Endothelial cell of umbilical vein (primary cell): Measurements from ENCODE around the gene JADE1. TPM values are rescaled to one million over a fixed set of nuclear protein-coding genes. Genes with fewer than 3 reads are reported as not detected.

Source experiments
- BruUV-seq: library from RNA; stranded (reverse); fragments of 400-500 nt; replicated peaks from 2 replicates; lab custom pipeline; 2021; lab: Mats Ljungman, UMichigan
- CTCF ChIA-PET: fragments of 300-600, 350-600 bp; sonication (Branson Sonifier 250); formaldehyde crosslinking; loops from one replicate; lab custom pipeline; 2021; ENCODE audit warnings: antibody characterized with exemption, inconsistent platforms; lab: Charles Lee
- POLR2A ChIA-PET: fragments of 300-600, 350-600 bp; sonication (Branson Sonifier 250); formaldehyde crosslinking; loops from one replicate; lab custom pipeline; 2021; ENCODE audit warnings: antibody characterized with exemption, inconsistent platforms; lab: Charles Lee
- DNase-seq: peaks from one replicate; pipeline ENCODE4 v3.0.0-alpha.2; 2011; ENCODE audit warnings: low read depth, low spot score
- FAIRE-seq: peaks from 2 replicates; lab custom pipeline; 2011; peaks lifted over from hg19 to GRCh38; lab: Jason Lieb, UNC
- H2AFZ ChIP-seq: 2 replicates; pipeline ENCODE4 v1.6.0; 2012; ENCODE audit warnings: low read depth, low read length, control low read depth, inconsistent platforms
- H3K27ac ChIP-seq: 2 replicates; pipeline ENCODE4 v1.5.1; 2011; ENCODE audit warnings: low read depth, mild to moderate bottlenecking, control low read depth, low read length, moderate library complexity; ENCODE audit not compliant: insufficient read depth
- H3K27me3 ChIP-seq, 2 experiments: 2 replicates each; pipeline versions ENCODE4 v1.6.0 to v1.6.1; 2011; ENCODE audit warnings: low read length in 2 of 2, mixed read lengths in 1 of 2; ENCODE audit not compliant: control insufficient read depth in 2 of 2, insufficient read depth in 2 of 2
- H3K36me3 ChIP-seq, 2 experiments: 2 replicates in 1 of 2; 3 replicates in 1 of 2; pipeline ENCODE4 v1.5.1; 2011; ENCODE audit warnings: low read length in 2 of 2, mild to moderate bottlenecking in 1 of 2, moderate library complexity in 1 of 2; ENCODE audit not compliant: control insufficient read depth in 2 of 2, insufficient read depth in 2 of 2; ENCODE audit errors: extremely low read depth in 1 of 2
- H3K4me1 ChIP-seq: 3 replicates; pipeline ENCODE4 v1.5.1; 2011; ENCODE audit warnings: mild to moderate bottlenecking, low read length; ENCODE audit not compliant: control insufficient read depth, insufficient read depth; ENCODE audit errors: extremely low read depth
- H3K4me2 ChIP-seq: 2 replicates; pipeline ENCODE4 v1.6.1; 2011; ENCODE audit warnings: low read length, control low read depth, mixed read lengths; ENCODE audit not compliant: insufficient read depth
- H3K4me3 ChIP-seq, 3 experiments: fragments of 200-600 bp in 1 of 3; sonication (generic), shearing (Covaris generic) in 1 of 3; replicated peaks in 1 of 3; 2 replicates each; pipeline ENCODE4 v1.5.1; 2011 to 2016; ENCODE audit warnings: control low read depth in 3 of 3, low read length in 3 of 3, mild to moderate bottlenecking in 2 of 3, inconsistent platforms in 1 of 3, low read depth in 1 of 3, moderate library complexity in 1 of 3; ENCODE audit not compliant: insufficient read depth in 1 of 3
- H3K79me2 ChIP-seq: 2 replicates; pipeline ENCODE4 v1.6.0; 2012; ENCODE audit warnings: low read length, inconsistent platforms; ENCODE audit not compliant: control insufficient read depth, insufficient read depth
- H3K9ac ChIP-seq: replicated peaks from 2 replicates; pipeline ENCODE3; 2011; ENCODE audit warnings: low read length, control low read depth; ENCODE audit not compliant: insufficient read depth; ENCODE audit errors: extremely low read depth
- H3K9me1 ChIP-seq: replicated peaks from 3 replicates; pipeline ENCODE4 v1.6.0; 2011; ENCODE audit warnings: mild to moderate bottlenecking, low read length; ENCODE audit not compliant: control insufficient read depth, insufficient read depth; ENCODE audit errors: extremely low read depth
- H3K9me3 ChIP-seq: replicated peaks from 2 replicates; pipeline ENCODE4 v1.5.1; 2012; ENCODE audit warnings: low read length, inconsistent platforms; ENCODE audit not compliant: control insufficient read depth, insufficient read depth
- H4K20me1 ChIP-seq: replicated peaks from 2 replicates; pipeline ENCODE3; 2011; ENCODE audit warnings: mild to moderate bottlenecking, low read length; ENCODE audit not compliant: control insufficient read depth, insufficient read depth; ENCODE audit errors: extremely low read depth
- CTCF ChIP-seq, 2 donors: IDR thresholded peaks; 1 replicate in 1 of 2; 2 replicates in 1 of 2; pipeline ENCODE4 v1.5.1; 2011; ENCODE audit warnings: low read length in 2 of 2, mild to moderate bottlenecking in 2 of 2, moderate library complexity in 2 of 2, control low read depth in 1 of 2, inconsistent platforms in 1 of 2, low read depth in 1 of 2; ENCODE audit not compliant: insufficient read depth in 1 of 2; ENCODE audit errors: extremely low read depth in 1 of 2
- EZH2 ChIP-seq: IDR thresholded peaks from 2 replicates; pipeline ENCODE4 v1.6.1; 2012; ENCODE audit warnings: borderline replicate concordance, low read depth, mild to moderate bottlenecking, moderate library complexity, low read length, inconsistent platforms; ENCODE audit not compliant: severe bottlenecking
- FOS ChIP-seq: IDR thresholded peaks from 2 replicates; pipeline ENCODE4 v1.6.1; 2011; ENCODE audit warnings: mild to moderate bottlenecking, low read length, moderate library complexity, borderline replicate concordance; ENCODE audit not compliant: insufficient read depth
- GATA2 ChIP-seq: IDR thresholded peaks from 2 replicates; pipeline ENCODE4 v1.7.0; 2011; ENCODE audit warnings: low read depth, mild to moderate bottlenecking, moderate library complexity, mixed read lengths, low read length; ENCODE audit not compliant: insufficient read length, insufficient read depth
- JUN ChIP-seq: IDR thresholded peaks from 2 replicates; pipeline ENCODE4 v1.6.1; 2011; ENCODE audit warnings: borderline replicate concordance, low read depth; ENCODE audit not compliant: insufficient read length, insufficient read depth
- MAX ChIP-seq: IDR thresholded peaks from 2 replicates; pipeline ENCODE4 v1.6.1; 2011; ENCODE audit not compliant: insufficient read depth, insufficient read length
- MYC ChIP-seq: IDR thresholded peaks from one replicate; pipeline ENCODE4 v1.6.1; 2011; ENCODE audit warnings: mild to moderate bottlenecking, low read depth, low read length
- POLR2A ChIP-seq: IDR thresholded peaks from 2 replicates; pipeline ENCODE4 v1.6.1; 2012; ENCODE audit warnings: low read depth, mild to moderate bottlenecking, control low read depth, low read length
- POLR2AphosphoS5 ChIP-seq: IDR thresholded peaks from 2 replicates; pipeline ENCODE4 v1.6.1; 2012; ENCODE audit warnings: low read depth, mild to moderate bottlenecking, control low read depth, low read length, moderate library complexity; ENCODE audit not compliant: insufficient read depth
- dilution Hi-C: fragments of 300-500 bp; cut with MboI; formaldehyde crosslinking; loops from one replicate; pipeline ENCODE4 v1.15.0; 2019; ENCODE audit warnings: low sequenced_read_pairs; ENCODE audit not compliant: extremely low pct_ligation_motif_present
- intact Hi-C: fragments of 100-400 bp; cut with micrococcal nuclease; formaldehyde crosslinking; loops from one replicate; pipeline ENCODE4 v1.10.0; 2022
- polyA plus RNA-seq, 4 experiments: library from polyadenylated mRNA; depleted of rRNA in 3 of 4; stranded (reverse) in 3 of 4; unstranded in 1 of 4; fragments of >200 nt; gene quantifications; 2 replicates each; pipeline versions ENCODE4 v1.2.1 to v1.2.3, GENCODE V29; 2011 to 2012; ENCODE audit warnings: missing spikeins in 1 of 4
- total RNA-seq: library from RNA; stranded (reverse); gene quantifications from 2 replicates; pipeline ENCODE4 v1.2.3, GENCODE V29; 2021

Gene JADE1
- total and polyA plus RNA-seq, 2 donors (not counting 3 experiments of a cell fraction or from before 2014, with no cell fraction given), result 13.6 to 45.6 TPM

GRCh38 chr4:128819082-128819742, 9.7 kb downstream of the JADE1 start:
- H3K79me2 ChIP-seq, result peaks cover 94% of the 10 kb centered on the region
- FAIRE-seq, result no peak

More at GRCh38 chr4:128819082-128819742, 9.7 kb downstream of the JADE1 start:
- intact Hi-C loops, result no loop called here
- Histone ChIP-seq H3K27ac (no peak overlapping the region), H3K4me3 (no peak overlapping the region), H3K36me3 (peaks cover 0 to 4% of the 10 kb centered on the region in 2 experiments), H2AFZ (no peak overlapping the region), H3K4me2 (no peak overlapping the region), H3K9me3 (no peaks in the 10 kb centered on the region), H4K20me1 (no peaks in the 10 kb centered on the region), H3K9me1 (no peaks in the 10 kb centered on the region), H3K4me1 (peaks cover 9% of the 10 kb centered on the region), H3K9ac (no peak overlapping the region), H3K27me3 (no peaks in the 10 kb centered on the region)
- no TSS peak for BruUV-seq
- ChIA-PET POLR2A (no interaction called here), CTCF (interaction anchor here (1.1 to 1.4 kb wide), 2 partner anchors 9 to 365 kb away, joined by 4 to 5 read pairs; no protein-coding TSS in a partner anchor)
- TF ChIP-seq JUN, result no peak
- no peak for TF ChIP-seq EZH2
- no peak for TF ChIP-seq CTCF (IDR thresholded peaks at IDR 0.05; ENCODE audit: extremely low read depth in 1 of 2, insufficient read depth in 1 of 2, low read depth in 1 of 2, low read length in 2 of 2)
- TF ChIP-seq POLR2AphosphoS5, result no peak
- TF ChIP-seq FOS, result no peak
- no peak for TF ChIP-seq MYC
- TF ChIP-seq GATA2, result no peak
- TF ChIP-seq MAX, result no peak
- TF ChIP-seq POLR2A, result no peak
- DNase-seq, result no peak
- dilution Hi-C loops, result no loop called here
